Esophagus (tissue), 2 donors: ENCODE results near the gene DEF6. TPM values are rescaled to one million over a fixed set of nuclear protein-coding genes. Genes with fewer than 3 reads are reported as not detected.
A peak's percentile ranks its signal among the peaks of the same experiment; 100 is the strongest.

Source experiments
- H3K27ac ChIP-seq, 2 donors: one replicate each; pipeline ENCODE4 v1.5.1; 2013; ENCODE audit warnings: low read depth in 2 of 2, mild to moderate bottlenecking in 2 of 2, inconsistent platforms in 1 of 2, low read length in 1 of 2, moderate library complexity in 1 of 2
- H3K27me3 ChIP-seq, 2 donors: one replicate each; pipeline ENCODE4 v1.6.1; 2013; ENCODE audit warnings: low read length in 2 of 2, control low read depth in 1 of 2, mild to moderate bottlenecking in 1 of 2; ENCODE audit not compliant: insufficient read depth in 2 of 2, control insufficient read depth in 1 of 2
- H3K36me3 ChIP-seq, 2 donors: one replicate each; pipeline ENCODE4 v1.6.1; 2013; ENCODE audit warnings: low read length in 1 of 2; ENCODE audit not compliant: control insufficient read depth in 2 of 2, insufficient read depth in 2 of 2
- H3K4me1 ChIP-seq, 2 donors: one replicate each; pipeline ENCODE4 v1.6.1; 2013; ENCODE audit warnings: low read length in 1 of 2; ENCODE audit not compliant: control insufficient read depth in 2 of 2, insufficient read depth in 2 of 2
- H3K4me3 ChIP-seq, 2 donors: one replicate each; pipeline ENCODE4 v1.5.1; 2013; ENCODE audit warnings: low read length in 2 of 2, mild to moderate bottlenecking in 2 of 2, low read depth in 1 of 2, moderate library complexity in 1 of 2
- H3K9me3 ChIP-seq, 2 donors: one replicate each; pipeline ENCODE4 v1.6.1; 2013; ENCODE audit warnings: mild to moderate bottlenecking in 2 of 2, low read depth in 1 of 2, low read length in 1 of 2, moderate library complexity in 1 of 2; ENCODE audit not compliant: control insufficient read depth in 2 of 2, insufficient read depth in 1 of 2
- WGBS, 2 donors: extraction: QIAGEN DNeasy Blood & Tissue Kit; methylation state at CpG; one replicate each; pipeline ENCODE4 v1.1.7; 2013; 5-methylcytosine and 5-hydroxymethylcytosine counted together
- polyA plus RNA-seq, 2 donors: library from polyadenylated mRNA; stranded (reverse); fragments of 200-250 nt; gene quantifications; one replicate each; pipeline ENCODE4 v1.2.3, GENCODE V29; 2013
- donor health status: healthy with polysubstance abuse.
- donor health status: Bipolar disorder and iron deficiency.

Gene DEF6
- polyA plus RNA-seq, 2 donors = 25.2 to 38.6 TPM

DNA sequence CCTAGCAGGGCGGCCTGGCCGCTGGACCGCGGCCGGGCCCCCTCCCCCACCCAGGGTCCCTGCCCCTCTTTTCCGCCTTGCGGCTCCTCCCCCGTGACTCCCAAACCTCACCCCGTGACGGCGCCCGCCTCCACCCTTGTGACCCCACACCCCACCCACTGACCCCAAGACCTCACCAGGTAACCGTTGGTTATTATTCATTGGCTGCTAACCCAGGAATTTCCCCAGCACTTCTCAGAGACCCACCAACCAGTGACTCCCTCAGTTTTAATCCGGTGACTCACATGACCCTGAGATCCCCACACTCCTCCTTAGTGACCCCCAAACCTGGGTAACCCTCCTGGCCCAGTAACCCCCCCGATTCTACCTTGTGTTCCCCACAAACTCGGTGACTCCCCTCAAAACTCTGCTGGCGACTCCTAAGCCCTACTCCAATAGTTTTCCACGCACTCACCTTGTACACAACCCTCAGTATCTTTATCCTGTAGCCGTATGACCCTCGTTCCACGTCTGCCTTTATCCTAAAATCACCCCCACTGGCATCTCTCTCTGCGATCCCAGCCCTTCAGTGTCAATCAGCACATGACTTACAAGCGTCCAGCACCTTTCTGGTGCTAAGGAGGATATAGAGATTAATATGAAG, 37.5 kb upstream of the DEF6 start:
- H3K27ac ChIP-seq = peak overlapping the region; percentile 91 to 95
- H3K27me3 ChIP-seq = no peaks in the 10 kb centered on the region
- 5 to 8% methylated on average over 19 to 23 of the region's 23 CpGs for WGBS, 2 donors
- H3K4me3 ChIP-seq = peak overlapping the region; percentile 73 to 85
- no peaks in the 10 kb centered on the region for H3K4me1 ChIP-seq
- no peaks in the 10 kb centered on the region for H3K9me3 ChIP-seq
- no peaks in the 10 kb centered on the region for H3K36me3 ChIP-seq

- WGBS, 2 donors = 81 to 83% methylated on average over 6 of the region's 6 CpGs
- Histone ChIP-seq H3K27me3 (no peaks in the 10 kb centered on the region), H3K36me3 (no peaks in the 10 kb centered on the region), H3K9me3 (no peaks in the 10 kb centered on the region), H3K4me1 (no peaks in the 10 kb centered on the region), H3K4me3 (peak overlapping the region in 1 of 2 donors; percentile 73), H3K27ac (peak overlapping the region; percentile 91 to 95)
Measured at GRCh38 chr6:35260591-35261570, 36.7 kb upstream of the DEF6 start.

- 36 to 65% methylated on average over 2 of the region's 2 CpGs for WGBS, 2 donors
- no peak overlapping the region for H3K27ac ChIP-seq
- no peaks in the 10 kb centered on the region for H3K27me3 ChIP-seq
Measured at GRCh38 chr6:35262596-35262995, 35.0 kb upstream of the DEF6 start.

DNA sequence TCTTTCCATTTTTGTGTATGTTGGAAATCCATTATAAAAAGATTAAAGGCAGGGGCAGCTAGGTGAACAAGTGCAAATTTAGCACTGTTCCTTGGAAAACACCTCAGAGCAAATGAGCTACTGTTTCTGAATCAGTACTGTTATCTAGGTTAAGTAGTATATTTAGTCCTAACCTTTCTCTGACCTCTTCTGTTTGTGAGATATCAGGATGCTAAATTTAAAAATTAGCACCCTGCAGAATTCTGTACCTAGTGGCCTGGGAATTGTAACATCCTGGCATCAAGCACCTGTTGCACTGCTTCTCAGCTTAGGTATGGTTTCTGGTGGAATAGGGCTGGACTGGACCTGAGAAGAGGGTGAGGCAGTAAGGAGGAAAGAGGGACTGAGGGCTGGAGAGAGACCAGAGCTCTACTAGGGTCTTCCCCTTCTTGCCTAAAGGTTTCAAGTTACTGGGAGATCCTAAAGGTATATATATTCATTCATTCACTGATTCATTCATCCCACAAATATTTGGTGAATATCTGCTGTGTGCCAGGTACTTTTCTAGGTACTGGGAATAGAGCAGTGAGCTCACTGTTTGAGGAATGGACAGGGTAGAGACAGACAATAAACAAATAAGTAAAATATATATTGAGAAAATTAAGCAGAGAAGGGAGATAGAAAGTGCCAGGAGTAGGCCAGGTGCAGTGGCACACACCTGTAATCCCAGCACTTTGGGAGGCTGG, 32.9 kb upstream of the DEF6 start:
- H3K4me1 ChIP-seq = no peaks in the 10 kb centered on the region
- H3K4me3 ChIP-seq = no peak overlapping the region
- H3K27me3 ChIP-seq = no peaks in the 10 kb centered on the region
- no peaks in the 10 kb centered on the region for H3K36me3 ChIP-seq
- H3K27ac ChIP-seq = no peak overlapping the region
- no peaks in the 10 kb centered on the region for H3K9me3 ChIP-seq

More at GRCh38 chr6:35262596-35262995, 35.0 kb upstream of the DEF6 start:
- Histone ChIP-seq H3K9me3 (no peaks in the 10 kb centered on the region), H3K4me1 (no peaks in the 10 kb centered on the region), H3K4me3 (no peak overlapping the region), H3K36me3 (no peaks in the 10 kb centered on the region)

DNA sequence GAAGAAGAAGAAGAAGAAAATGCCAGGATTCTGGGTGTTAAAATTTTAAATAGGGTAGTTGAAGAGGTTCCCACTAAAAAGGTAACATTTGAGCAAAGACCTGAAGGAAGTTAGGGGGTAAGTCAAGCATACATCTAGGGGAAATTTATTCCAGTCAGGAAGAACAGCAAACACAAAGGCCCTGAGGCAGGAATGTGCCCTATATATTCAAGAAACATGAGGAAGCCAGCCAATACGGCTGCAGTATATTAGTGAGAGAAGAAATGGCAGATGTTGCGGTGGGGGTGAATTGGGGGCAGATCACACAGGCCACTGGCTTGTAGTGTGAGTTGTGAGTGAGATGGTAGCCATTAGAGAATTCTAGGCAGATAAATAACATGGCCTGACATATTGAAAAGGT, 32.1 kb upstream of the DEF6 start:
- Histone ChIP-seq H3K27ac (no peak overlapping the region), H3K4me1 (no peaks in the 10 kb centered on the region), H3K9me3 (no peaks in the 10 kb centered on the region), H3K36me3 (no peaks in the 10 kb centered on the region), H3K4me3 (no peak overlapping the region), H3K27me3 (no peaks in the 10 kb centered on the region)
- whole genome bisulfite sequencing, 2 donors = 84 to 92% methylated on average over 2 of the region's 2 CpGs

DNA sequence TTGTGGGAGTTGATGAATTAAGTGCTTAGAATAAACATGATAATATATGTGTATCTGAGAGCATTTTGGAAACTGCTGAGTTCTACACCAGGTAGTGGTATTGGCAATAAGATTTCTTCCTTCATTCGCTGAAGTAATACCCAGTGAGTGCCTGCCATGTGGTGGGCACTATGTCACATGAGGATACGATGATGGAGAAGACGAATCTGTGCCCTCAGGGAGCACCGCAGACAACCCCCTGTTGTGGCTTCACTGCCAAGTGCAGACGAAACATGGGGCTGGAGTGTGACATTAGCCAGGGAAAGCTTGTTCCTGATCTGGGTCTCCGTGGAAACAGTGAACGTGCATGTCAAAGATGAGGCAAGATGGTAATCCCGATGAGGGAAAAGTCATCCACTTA, 30.2 kb upstream of the DEF6 start:
- Histone ChIP-seq H3K27me3 (no peaks in the 10 kb centered on the region), H3K27ac (no peak overlapping the region), H3K4me1 (no peaks in the 10 kb centered on the region), H3K36me3 (no peaks in the 10 kb centered on the region), H3K9me3 (no peaks in the 10 kb centered on the region), H3K4me3 (no peak overlapping the region)
- 92 to 93% methylated on average over 8 of the region's 8 CpGs for WGBS, 2 donors

DNA sequence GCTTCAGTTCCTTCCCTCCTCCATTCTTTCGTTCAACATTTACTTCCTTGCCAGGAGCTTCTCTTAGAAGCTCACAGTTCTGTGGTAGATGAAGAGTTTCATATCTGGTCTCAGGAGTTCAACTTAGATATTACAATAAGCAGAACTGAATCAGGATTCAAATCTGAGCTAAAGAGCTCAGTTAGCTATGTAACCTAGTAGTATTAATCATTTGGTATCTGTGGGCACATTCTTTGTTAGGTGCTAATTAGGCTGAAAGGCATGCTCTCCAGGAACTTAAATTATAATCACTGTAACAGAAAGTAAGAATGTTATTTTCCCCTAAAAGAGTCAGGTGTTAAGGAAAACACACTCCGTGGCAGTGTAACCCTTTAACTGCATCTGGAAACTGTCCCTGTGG, 29.7 kb upstream of the DEF6 start:
- no peaks in the 10 kb centered on the region for H3K27me3 ChIP-seq

GRCh38 chr6:35272005-35272404, 25.6 kb upstream of the DEF6 start:
- no peaks in the 10 kb centered on the region for H3K4me1 ChIP-seq
- no peaks in the 10 kb centered on the region for H3K27me3 ChIP-seq
- H3K36me3 ChIP-seq = no peaks in the 10 kb centered on the region
- 95 to 98% methylated on average over 2 of the region's 2 CpGs for WGBS, 2 donors
- no peak overlapping the region for H3K27ac ChIP-seq
- H3K4me3 ChIP-seq = no peak overlapping the region
- H3K9me3 ChIP-seq = no peaks in the 10 kb centered on the region

More for the DNA sequence above, 29.7 kb upstream of the DEF6 start:
- Histone ChIP-seq H3K36me3 (no peaks in the 10 kb centered on the region), H3K4me3 (no peak overlapping the region), H3K9me3 (no peaks in the 10 kb centered on the region), H3K27ac (no peak overlapping the region), H3K4me1 (no peaks in the 10 kb centered on the region)
- 62 to 65% methylated on average over 2 of the region's 2 CpGs for WGBS, 2 donors

- no peaks in the 10 kb centered on the region for H3K27me3 ChIP-seq
- H3K9me3 ChIP-seq = no peaks in the 10 kb centered on the region
- H3K4me3 ChIP-seq = no peak overlapping the region
- no peaks in the 10 kb centered on the region for H3K36me3 ChIP-seq
- H3K27ac ChIP-seq = no peak overlapping the region
- H3K4me1 ChIP-seq = no peaks in the 10 kb centered on the region
- WGBS, 2 donors = 86 to 90% methylated on average over 4 of the region's 4 CpGs
Measured at GRCh38 chr6:35273822-35274559, 23.6 kb upstream of the DEF6 start.
